Immature natural killer cell (primary cell): ENCODE results near the gene FBXO28. TPM values are rescaled to one million over a fixed set of nuclear protein-coding genes. Genes with fewer than 3 reads are reported as not detected.

Source experiments
- polyA plus RNA-seq, 3 donors: library from polyadenylated mRNA; unstranded; fragments of 300-500 nt; fragmentation: Illumina TruSeq; gene quantifications; one replicate each; pipeline ENCODE4 v1.2.3, GENCODE V29; 2021

FBXO28 gene
- polyA plus RNA-seq, 3 donors from 2014 or later: 7.5 to 19.3 (median 8.9) TPM

Other genes starting within 250 kb of the FBXO28 start
- gene DEGS1, start 69.1 kb downstream of the FBXO28 start, polyA plus RNA-seq: 10 to 100 TPM; 60.7 to 93.9 (median 65.9) TPM
- 10 to 100 TPM in 2 of 3 donors, 1 to 10 TPM in 1; 6.6 to 19.5 (median 14.9) TPM for gene NVL, start 216.1 kb downstream of the FBXO28 start, polyA plus RNA-seq
- 10 to 100 TPM; 36.4 to 51.2 (median 49.1) TPM for gene CNIH4, start 242.8 kb downstream of the FBXO28 start, polyA plus RNA-seq